CD4-positive, alpha-beta T cell (primary cell): ENCODE measurements around the gene PTH1R. TPM values are rescaled to one million over a fixed set of nuclear protein-coding genes. Genes with fewer than 3 reads are reported as not detected.

Source experiments
- ATAC-seq: fragments of 200-7000 bp; cut with Tn5 transposase; one replicate; pipeline ENCODE4 v1.10.0; 2022; ENCODE audit warnings: mild to moderate bottlenecking; ENCODE audit not compliant: poor library complexity
- CTCF ChIA-PET: fragments of 350-600 bp; sonication (Branson Sonifier 250); formaldehyde crosslinking; loops from one replicate; lab custom pipeline; 2021; ENCODE audit warnings: antibody characterized with exemption, inconsistent platforms; lab: Charles Lee
- POLR2A ChIA-PET: fragments of 350-600 bp; sonication (Branson Sonifier 250); formaldehyde crosslinking; loops from one replicate; lab custom pipeline; 2021; ENCODE audit warnings: antibody characterized with exemption, inconsistent platforms; lab: Charles Lee
- DNase-seq, 14 experiments: peaks; one replicate each; pipeline ENCODE4 v3.0.0-alpha.2; 2013 to 2020; ENCODE audit warnings: mixed read lengths in 2 of 14
- H3K27ac ChIP-seq, 2 donors: one replicate each; pipeline versions ENCODE4 v1.5.1 to v1.7.0; 2013; ENCODE audit warnings: low read length in 2 of 2, low read depth in 1 of 2, mild to moderate bottlenecking in 1 of 2
- H3K27me3 ChIP-seq, 2 experiments: 1 replicate in 1 of 2; 2 replicates in 1 of 2; pipeline versions ENCODE4 v1.6.1 to v1.7.0; 2013; ENCODE audit warnings: low read length in 2 of 2, control low read depth in 1 of 2, mild to moderate bottlenecking in 1 of 2, moderate library complexity in 1 of 2; ENCODE audit not compliant: insufficient read depth in 2 of 2, control insufficient read depth in 1 of 2
- H3K36me3 ChIP-seq: one replicate; pipeline ENCODE4 v1.6.1; 2013; ENCODE audit warnings: low read length, control low read depth; ENCODE audit not compliant: insufficient read depth
- H3K4me1 ChIP-seq: one replicate; pipeline ENCODE4 v1.6.1; 2013; ENCODE audit warnings: low read length, control low read depth; ENCODE audit not compliant: insufficient read depth
- H3K4me3 ChIP-seq: one replicate; pipeline ENCODE4 v1.5.1; 2013; ENCODE audit warnings: mild to moderate bottlenecking, low read length, moderate library complexity
- H3K9me3 ChIP-seq, 2 experiments: 1 replicate in 1 of 2; 2 replicates in 1 of 2; pipeline versions ENCODE4 v1.6.1 to v1.7.0; 2013; ENCODE audit warnings: low read length in 2 of 2, mild to moderate bottlenecking in 2 of 2, control low read depth in 1 of 2, moderate library complexity in 1 of 2; ENCODE audit not compliant: control insufficient read depth in 1 of 2, insufficient read depth in 1 of 2
- H3K27ac Mint-ChIP-seq: one replicate; pipeline ENCODE4 v1.8.0; 2020; ENCODE audit warnings: mixed read lengths
- H3K27me3 Mint-ChIP-seq: one replicate; pipeline ENCODE4 v1.8.0; 2021; ENCODE audit warnings: mixed read lengths
- H3K36me3 Mint-ChIP-seq: one replicate; pipeline ENCODE4 v1.8.0; 2021; ENCODE audit warnings: low read depth, mixed read lengths
- H3K4me1 Mint-ChIP-seq: one replicate; pipeline ENCODE4 v1.8.0; 2021; ENCODE audit warnings: low read depth, mixed read lengths
- H3K4me3 Mint-ChIP-seq: one replicate; pipeline ENCODE4 v1.8.0; 2020; ENCODE audit warnings: mild to moderate bottlenecking, mixed read lengths
- H3K9me3 Mint-ChIP-seq: one replicate; pipeline ENCODE4 v1.8.0; 2020; ENCODE audit warnings: mixed read lengths
- CTCF ChIP-seq: fragments of 200-600 bp; IDR thresholded peaks from one replicate; pipeline ENCODE4 v1.8.0; 2022; ENCODE audit warnings: antibody characterized with exemption, mild to moderate bottlenecking
- intact Hi-C, 2 experiments: fragments of 100-400 bp; cut with DNase I in 1 of 2; cut with micrococcal nuclease in 1 of 2; formaldehyde crosslinking; loops; one replicate each; pipeline versions ENCODE4 v1.15.1 to v1.9.0; 2023 to 2025; cut with DNase I, micrococcal nuclease
- total RNA-seq, 174 experiments: library from RNA in 2 of 174; stranded (reverse) in 2 of 174; gene quantifications; one replicate each; pipeline ENCODE4 v1.2.3 and lab custom pipeline; 2021 to 2026

PTH1R gene
- total RNA-seq, 2 experiments from 2014 or later: not detected

GRCh38 chr3:46928282-46928681 is 50.8 kb downstream of the PTH1R start:
- no peak for TF ChIP-seq CTCF
- intact Hi-C loops: no loop called here
- Mint-ChIP-seq H3K27ac (peak overlapping the region; percentile 79), H3K27me3 (no peaks in the 10 kb centered on the region), H3K36me3 (peaks cover 74% of the 10 kb centered on the region), H3K4me3 (no peak overlapping the region), H3K9me3 (no peaks in the 10 kb centered on the region), H3K4me1 (peaks cover 76% of the 10 kb centered on the region)
- Histone ChIP-seq H3K4me1 (peaks cover 87% of the 10 kb centered on the region), H3K9me3 (peaks cover 0 to 3% of the 10 kb centered on the region in 2 experiments), H3K4me3 (no peak overlapping the region), H3K27ac (no peak overlapping the region), H3K36me3 (peaks cover 39% of the 10 kb centered on the region), H3K27me3 (no peaks in the 10 kb centered on the region)
- ATAC-seq: peak; percentile 15
- POLR2A ChIA-PET: no interaction called here
- CTCF ChIA-PET: no interaction called here
- peak in 2 of 14 experiments; percentile 34 to 62 for DNase-seq

GRCh38 chr3:46929324-46929723 is 51.8 kb downstream of the PTH1R start:
- peaks cover 65% of the 10 kb centered on the region for H3K36me3 Mint-ChIP-seq
- peaks cover 74% of the 10 kb centered on the region for H3K4me1 Mint-ChIP-seq
- H3K9me3 ChIP-seq: peaks cover 0 to 3% of the 10 kb centered on the region in 2 experiments
- intact Hi-C loops: no loop called here
- ATAC-seq (no peak), DNase-seq (no peak)
- H3K27me3 ChIP-seq: no peaks in the 10 kb centered on the region
- TF ChIP-seq CTCF: no peak
- H3K27me3 Mint-ChIP-seq: no peaks in the 10 kb centered on the region
- peak overlapping the region; percentile 79 for H3K27ac Mint-ChIP-seq
- no peak overlapping the region for H3K4me3 Mint-ChIP-seq
- no peaks in the 10 kb centered on the region for H3K9me3 Mint-ChIP-seq
- H3K27ac ChIP-seq: no peak overlapping the region
- ChIA-PET POLR2A (no interaction called here), CTCF (interaction anchor here (0.7 to 2.0 kb wide), 3 partner anchors 8 to 20 kb away, joined by 3 to 5 read pairs (median 3); no protein-coding TSS in a partner anchor)
- H3K4me1 ChIP-seq: peaks cover 87% of the 10 kb centered on the region
- peaks cover 28% of the 10 kb centered on the region for H3K36me3 ChIP-seq
- no peak overlapping the region for H3K4me3 ChIP-seq

GRCh38 chr3:46930166-46930944 is 52.8 kb downstream of the PTH1R start:
- Histone ChIP-seq H3K27ac (peak overlapping the region in 1 of 2 donors; percentile 13), H3K27me3 (no peaks in the 10 kb centered on the region), H3K4me3 (no peak overlapping the region), H3K4me1 (peaks cover 92% of the 10 kb centered on the region), H3K36me3 (peaks cover 28% of the 10 kb centered on the region), H3K9me3 (peaks cover 0 to 3% of the 10 kb centered on the region in 2 experiments)
- no peak for TF ChIP-seq CTCF
- no peaks in the 10 kb centered on the region for H3K27me3 Mint-ChIP-seq
- peaks cover 62% of the 10 kb centered on the region for H3K36me3 Mint-ChIP-seq
- CTCF ChIA-PET: interaction anchor here (1.0 to 2.0 kb wide), 2 partner anchors 17 to 21 kb away, joined by 3 to 5 read pairs; no protein-coding TSS in a partner anchor
- intact Hi-C loops: no loop called here
- H3K9me3 Mint-ChIP-seq: no peaks in the 10 kb centered on the region
- POLR2A ChIA-PET: no interaction called here
- peaks cover 79% of the 10 kb centered on the region for H3K4me1 Mint-ChIP-seq
- DNase-seq (peak in 2 of 14 experiments; percentile 53 to 65), ATAC-seq (no peak)
- H3K4me3 Mint-ChIP-seq: no peak overlapping the region
- H3K27ac Mint-ChIP-seq: peak overlapping the region; percentile 80
